Keratinocyte (primary cell): Measurements from ENCODE around the gene HPX. TPM values are rescaled to one million over a fixed set of nuclear protein-coding genes. Genes with fewer than 3 reads are reported as not detected.

Experiments used
- DNase-seq: peaks from one replicate; pipeline ENCODE4 v3.0.0-alpha.2; 2011; ENCODE audit warnings: low read depth, missing footprints, low spot score
- FAIRE-seq: peaks from 2 replicates; lab custom pipeline; 2011; peaks lifted over from hg19 to GRCh38; lab: Jason Lieb, UNC
- H2AFZ ChIP-seq: 2 replicates; pipeline ENCODE4 v1.6.0; 2012; ENCODE audit warnings: low read length, control low read depth, inconsistent platforms; ENCODE audit not compliant: control insufficient read depth
- H3K27ac ChIP-seq: 2 replicates; pipeline ENCODE4 v1.5.1; 2011; ENCODE audit warnings: low read length; ENCODE audit not compliant: control insufficient read depth, insufficient read depth
- H3K27me3 ChIP-seq: 3 replicates; pipeline ENCODE4 v1.6.0; 2011; ENCODE audit warnings: low read length; ENCODE audit not compliant: control insufficient read depth, insufficient read depth; ENCODE audit errors: extremely low read depth
- H3K36me3 ChIP-seq, 2 experiments: 2 replicates in 1 of 2; 3 replicates in 1 of 2; pipeline ENCODE4 v1.5.1; 2011; ENCODE audit warnings: low read length in 2 of 2, mild to moderate bottlenecking in 1 of 2; ENCODE audit not compliant: control insufficient read depth in 2 of 2, insufficient read depth in 2 of 2; ENCODE audit errors: extremely low read depth in 1 of 2
- H3K4me1 ChIP-seq: 3 replicates; pipeline ENCODE4 v1.5.1; 2011; ENCODE audit warnings: low read length; ENCODE audit not compliant: control insufficient read depth, insufficient read depth; ENCODE audit errors: extremely low read depth
- H3K4me2 ChIP-seq: 3 replicates; pipeline ENCODE4 v1.6.0; 2011; ENCODE audit warnings: low read depth, low read length; ENCODE audit not compliant: control insufficient read depth, insufficient read depth; ENCODE audit errors: extremely low read depth
- H3K4me3 ChIP-seq, 3 experiments: fragments of 200-600 bp in 1 of 3; sonication (generic) in 1 of 3; 2 replicates in 2 of 3; 3 replicates in 1 of 3; pipeline ENCODE4 v1.5.1; 2011 to 2016; ENCODE audit warnings: low read length in 3 of 3, mild to moderate bottlenecking in 3 of 3, control low read depth in 2 of 3, inconsistent platforms in 1 of 3, low read depth in 1 of 3, mixed read lengths in 1 of 3, mixed run types in 1 of 3, moderate library complexity in 1 of 3; ENCODE audit not compliant: control insufficient read depth in 2 of 3, insufficient read depth in 2 of 3; ENCODE audit errors: extremely low read depth in 1 of 3
- H3K79me2 ChIP-seq: 2 replicates; pipeline ENCODE4 v1.6.0; 2012; ENCODE audit warnings: low read length; ENCODE audit not compliant: control insufficient read depth, insufficient read depth
- H3K9ac ChIP-seq: 3 replicates; pipeline ENCODE4 v1.6.0; 2011; ENCODE audit warnings: low read length; ENCODE audit not compliant: control insufficient read depth, insufficient read depth; ENCODE audit errors: extremely low read depth
- H3K9me1 ChIP-seq: 3 replicates; pipeline ENCODE4 v1.6.0; 2011; ENCODE audit warnings: low read length; ENCODE audit not compliant: control insufficient read depth, insufficient read depth; ENCODE audit errors: extremely low read depth
- H3K9me3 ChIP-seq: 2 replicates; pipeline ENCODE4 v1.5.1; 2012; ENCODE audit warnings: low read depth, low read length; ENCODE audit not compliant: control insufficient read depth
- H4K20me1 ChIP-seq: 3 replicates; pipeline ENCODE4 v1.6.0; 2011; ENCODE audit warnings: low read length; ENCODE audit not compliant: control insufficient read depth, insufficient read depth; ENCODE audit errors: extremely low read depth
- EZH2 ChIP-seq: IDR thresholded peaks from one replicate; pipeline ENCODE4 v1.6.1; 2012; ENCODE audit warnings: inconsistent platforms, mild to moderate bottlenecking, low read length, moderate library complexity
- dilution Hi-C: fragments of 300-500 bp; cut with MboI; formaldehyde crosslinking; loops from one replicate; pipeline ENCODE4 v1.7.0; 2020; ENCODE audit warnings: low sequenced_read_pairs; ENCODE audit not compliant: extremely low pct_ligation_motif_present
- polyA plus RNA-seq, 5 experiments: library from polyadenylated mRNA; depleted of rRNA in 3 of 5; stranded (reverse) in 3 of 5; stranded (forward) in 1 of 5; unstranded in 1 of 5; fragments of >200 nt; gene quantifications; 1 replicate in 1 of 5; 2 replicates in 3 of 5; 3 replicates in 1 of 5; pipeline versions ENCODE4 v1.2.1 to v1.2.3, GENCODE V29; 2011 to 2012; ENCODE audit warnings: missing spikeins in 2 of 5, low read depth in 1 of 5, low replicate concordance in 1 of 5
- TF ChIP-seq, protein P1 (sequence below), 3 experiments: IDR thresholded peaks in 1 of 3; conservative IDR thresholded peaks in 1 of 3; optimal IDR thresholded peaks in 1 of 3; 2 replicates in 2 of 3; 3 replicates in 1 of 3; pipeline versions ENCODE3 to v1.5.1; 2011; ENCODE audit warnings: low read length in 3 of 3, mild to moderate bottlenecking in 3 of 3, moderate library complexity in 2 of 3, control low read depth in 1 of 3, inconsistent platforms in 1 of 3; ENCODE audit not compliant: insufficient read depth in 2 of 3; ENCODE audit errors: extremely low read depth in 1 of 3

HPX gene
- polyA plus RNA-seq, 1 donor (not counting 4 experiments of a cell fraction or from before 2014, with no cell fraction given), result 0.76 TPM

DNA sequence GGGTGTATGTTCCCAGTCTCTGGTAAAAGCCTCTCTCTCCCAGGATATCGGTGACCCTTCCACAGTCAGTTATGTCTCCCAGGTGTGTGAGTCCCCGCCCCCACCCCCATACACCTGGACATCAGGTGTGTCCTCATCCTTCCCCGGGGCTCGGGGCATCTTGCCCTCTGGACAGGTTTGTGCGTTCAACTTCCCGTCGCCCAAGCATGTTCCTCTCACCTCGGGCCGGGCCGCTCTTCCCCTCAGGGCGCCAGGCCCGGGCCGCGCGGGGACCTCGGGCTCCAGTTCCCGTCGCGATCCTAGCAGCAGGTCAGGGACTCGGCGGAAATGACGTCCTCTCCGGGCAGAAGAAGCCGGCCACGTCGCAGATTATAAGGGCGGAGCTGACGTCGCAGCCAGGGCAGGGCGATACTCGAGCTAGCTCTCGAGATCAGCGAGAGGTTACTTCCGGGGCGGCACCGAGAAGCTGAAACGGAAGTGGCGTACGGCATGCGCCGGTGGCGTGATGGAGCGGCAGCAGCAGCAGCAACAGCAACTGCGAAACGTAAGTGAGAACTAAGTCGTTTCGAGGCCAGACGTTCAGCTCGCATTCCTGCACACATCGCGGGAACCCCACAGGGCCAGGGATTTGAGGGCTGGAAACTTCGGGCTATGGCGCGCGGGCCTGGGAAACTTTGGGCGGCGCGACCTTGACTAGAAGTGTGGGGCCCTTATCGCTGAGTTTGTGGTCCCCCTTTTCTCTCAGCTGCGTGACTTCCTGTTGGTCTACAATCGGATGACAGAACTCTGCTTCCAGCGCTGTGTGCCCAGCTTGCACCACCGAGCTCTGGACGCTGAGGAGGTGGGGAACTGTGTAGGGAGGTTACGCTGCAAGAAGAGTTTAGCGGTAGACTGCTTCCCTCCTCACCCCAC, 40.5 kb upstream of the HPX start, which contains the start of the genes ARFIP2 and TIMM10B:
Gene ARFIP2, minus strand, starts transcription at position 320 of the 912 bp plus-strand sequence. CDS start 910 bp downstream, outside the sequence.
Gene TIMM10B, plus strand, starts transcription at position 490 of the 912 bp plus-strand sequence. Its CDS starts 16 bp downstream, at position 506.
- H3K36me3 ChIP-seq, result peaks cover 34 to 56% of the 10 kb centered on the region in 2 experiments
- peak within 1 kb of the TSS; percentile 97 for H3K9ac ChIP-seq
- H3K4me3 ChIP-seq, result peak within 1 kb of the TSS; percentile 84 to 97 (median 94)
- H2AFZ ChIP-seq, result peak within 1 kb of the TSS; percentile 76
- H3K4me1 ChIP-seq, result peaks cover 17% of the 10 kb centered on the region
- H3K79me2 ChIP-seq, result peaks cover 55% of the 10 kb centered on the region
- H3K27me3 ChIP-seq, result no peaks in the 10 kb centered on the region
- H3K9me3 ChIP-seq, result no peaks in the 10 kb centered on the region
- FAIRE-seq (peak; percentile 90), DNase-seq (peak; percentile 83)
- H4K20me1 ChIP-seq, result no peaks in the 10 kb centered on the region
- H3K9me1 ChIP-seq, result peaks cover 3% of the 10 kb centered on the region
- no peak for TF ChIP-seq EZH2
- TF ChIP-seq, protein P1, sequence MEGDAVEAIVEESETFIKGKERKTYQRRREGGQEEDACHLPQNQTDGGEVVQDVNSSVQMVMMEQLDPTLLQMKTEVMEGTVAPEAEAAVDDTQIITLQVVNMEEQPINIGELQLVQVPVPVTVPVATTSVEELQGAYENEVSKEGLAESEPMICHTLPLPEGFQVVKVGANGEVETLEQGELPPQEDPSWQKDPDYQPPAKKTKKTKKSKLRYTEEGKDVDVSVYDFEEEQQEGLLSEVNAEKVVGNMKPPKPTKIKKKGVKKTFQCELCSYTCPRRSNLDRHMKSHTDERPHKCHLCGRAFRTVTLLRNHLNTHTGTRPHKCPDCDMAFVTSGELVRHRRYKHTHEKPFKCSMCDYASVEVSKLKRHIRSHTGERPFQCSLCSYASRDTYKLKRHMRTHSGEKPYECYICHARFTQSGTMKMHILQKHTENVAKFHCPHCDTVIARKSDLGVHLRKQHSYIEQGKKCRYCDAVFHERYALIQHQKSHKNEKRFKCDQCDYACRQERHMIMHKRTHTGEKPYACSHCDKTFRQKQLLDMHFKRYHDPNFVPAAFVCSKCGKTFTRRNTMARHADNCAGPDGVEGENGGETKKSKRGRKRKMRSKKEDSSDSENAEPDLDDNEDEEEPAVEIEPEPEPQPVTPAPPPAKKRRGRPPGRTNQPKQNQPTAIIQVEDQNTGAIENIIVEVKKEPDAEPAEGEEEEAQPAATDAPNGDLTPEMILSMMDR (optimal IDR thresholded peaks at IDR 0.05 in 1 of 3, IDR thresholded peaks at IDR 0.05 in 1 of 3, conservative IDR thresholded peaks at IDR 0.05 in 1 of 3; ENCODE audit: extremely low read depth in 1 of 3, insufficient read depth in 2 of 3, low read length in 3 of 3), result no peak
- dilution Hi-C loops, result no loop called here
- H3K4me2 ChIP-seq, result peak within 1 kb of the TSS; percentile 96
- H3K27ac ChIP-seq, result peak within 1 kb of the TSS; percentile 95

DNA sequence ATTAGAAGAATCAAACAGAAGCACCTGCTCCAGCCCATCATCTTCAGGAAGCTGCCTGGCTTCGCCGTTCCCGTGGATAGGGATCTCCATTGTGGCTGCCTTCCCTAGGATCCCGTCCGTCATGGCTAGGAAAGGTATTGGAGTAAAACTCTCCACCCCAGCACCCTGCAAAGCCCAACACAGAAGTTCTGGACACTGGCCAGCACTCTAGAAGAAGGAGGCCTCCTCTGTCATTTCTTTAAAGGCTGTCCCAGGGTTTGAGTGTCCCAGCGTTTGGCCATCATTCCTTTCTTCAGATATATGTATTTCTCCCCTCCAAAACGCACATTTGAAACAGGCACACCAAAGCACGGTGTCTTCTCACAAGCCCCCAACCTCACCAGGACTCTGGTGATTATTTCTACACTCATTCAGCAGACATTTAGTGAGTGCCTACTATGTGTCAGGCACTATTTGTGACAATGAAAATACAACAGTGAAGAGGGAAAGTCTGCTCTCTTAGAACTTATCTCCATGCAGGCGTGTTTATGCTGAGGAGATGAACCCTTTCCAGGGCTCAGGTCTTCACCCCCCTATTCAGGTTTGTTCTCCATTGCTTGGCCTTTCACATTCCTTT, 39.6 kb upstream of the HPX start:
- no peaks in the 10 kb centered on the region for H4K20me1 ChIP-seq
- H2AFZ ChIP-seq, result peak overlapping the region; percentile 76
- no peaks in the 10 kb centered on the region for H3K27me3 ChIP-seq
- peaks cover 35 to 49% of the 10 kb centered on the region in 2 experiments for H3K36me3 ChIP-seq
- H3K27ac ChIP-seq, result peak overlapping the region; percentile 95
- H3K9me3 ChIP-seq, result no peaks in the 10 kb centered on the region
- peaks cover 17% of the 10 kb centered on the region for H3K4me1 ChIP-seq
- dilution Hi-C loops, result no loop called here
- H3K79me2 ChIP-seq, result peaks cover 54% of the 10 kb centered on the region
- peak overlapping the region; percentile 97 for H3K9ac ChIP-seq
- peak overlapping the region; percentile 95 for H3K4me2 ChIP-seq
- FAIRE-seq (no peak), DNase-seq (no peak)
- H3K4me3 ChIP-seq, result peak overlapping the region; percentile 84 to 97 (median 94)
- peaks cover 3% of the 10 kb centered on the region for H3K9me1 ChIP-seq
- TF ChIP-seq, protein P1 (optimal IDR thresholded peaks at IDR 0.05 in 1 of 3, IDR thresholded peaks at IDR 0.05 in 1 of 3, conservative IDR thresholded peaks at IDR 0.05 in 1 of 3; ENCODE audit: extremely low read depth in 1 of 3, insufficient read depth in 2 of 3, low read length in 3 of 3), result no peak
- TF ChIP-seq EZH2, result no peak
